ENCODE results near the gene CADM3. TPM values are rescaled to one million over a fixed set of nuclear protein-coding genes. Genes with fewer than 3 reads are reported as not detected.

The CADM3 gene
- total RNA-seq, 4 donors from 2014 or later: 56.1 to 99.2 (median 85.9) TPM

DNA sequence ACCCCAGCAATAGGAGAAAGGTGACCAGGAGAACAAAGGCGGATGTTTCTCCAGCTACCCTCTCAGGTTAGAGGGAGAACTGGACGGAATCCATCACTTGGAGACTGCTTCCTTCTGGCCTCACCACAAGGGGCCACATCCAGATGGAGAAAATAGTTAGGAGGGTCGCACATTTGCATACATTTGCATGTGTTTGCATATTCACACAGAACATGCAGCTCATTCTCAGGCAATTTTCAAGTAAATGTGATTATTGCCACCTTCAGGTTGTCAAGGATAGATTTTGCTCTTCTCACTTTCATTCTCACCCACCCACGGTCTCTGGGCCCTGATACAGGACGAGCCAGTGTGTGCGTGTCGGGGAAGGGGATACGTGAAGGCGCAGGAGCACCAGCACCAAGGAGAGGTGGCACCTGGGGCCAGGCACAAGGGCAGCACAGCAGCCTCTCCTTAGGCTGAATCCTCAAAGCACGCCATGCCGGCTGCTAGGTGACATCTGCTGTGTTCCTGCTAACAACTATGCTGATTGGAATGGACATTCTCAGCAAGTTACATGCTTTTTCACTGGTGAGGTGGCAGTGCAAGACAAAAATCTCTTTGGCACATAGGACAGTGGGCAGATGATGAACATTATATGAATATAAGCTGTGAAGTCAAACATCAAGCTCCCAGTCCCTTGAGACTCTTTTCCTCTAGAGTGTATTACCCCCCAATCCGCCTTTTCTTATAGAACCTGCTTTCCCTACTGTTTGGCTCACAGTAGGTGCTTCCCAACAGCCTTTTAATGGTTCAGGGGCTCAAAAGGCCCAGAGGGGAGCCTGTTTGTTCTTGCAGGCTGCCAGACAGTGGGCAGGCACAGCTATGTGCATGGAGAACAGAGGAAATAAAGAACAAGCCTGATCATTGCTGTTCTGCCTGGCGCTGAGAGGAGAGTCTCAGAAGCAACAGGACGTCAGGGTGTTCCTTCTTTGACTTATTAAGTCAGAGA lies 47.5 kb downstream of the CADM3 start:
- WGBS, 2 donors: 69 to 71% methylated on average over 14 of the region's 14 CpGs
- TF ChIP-seq, protein P1, sequence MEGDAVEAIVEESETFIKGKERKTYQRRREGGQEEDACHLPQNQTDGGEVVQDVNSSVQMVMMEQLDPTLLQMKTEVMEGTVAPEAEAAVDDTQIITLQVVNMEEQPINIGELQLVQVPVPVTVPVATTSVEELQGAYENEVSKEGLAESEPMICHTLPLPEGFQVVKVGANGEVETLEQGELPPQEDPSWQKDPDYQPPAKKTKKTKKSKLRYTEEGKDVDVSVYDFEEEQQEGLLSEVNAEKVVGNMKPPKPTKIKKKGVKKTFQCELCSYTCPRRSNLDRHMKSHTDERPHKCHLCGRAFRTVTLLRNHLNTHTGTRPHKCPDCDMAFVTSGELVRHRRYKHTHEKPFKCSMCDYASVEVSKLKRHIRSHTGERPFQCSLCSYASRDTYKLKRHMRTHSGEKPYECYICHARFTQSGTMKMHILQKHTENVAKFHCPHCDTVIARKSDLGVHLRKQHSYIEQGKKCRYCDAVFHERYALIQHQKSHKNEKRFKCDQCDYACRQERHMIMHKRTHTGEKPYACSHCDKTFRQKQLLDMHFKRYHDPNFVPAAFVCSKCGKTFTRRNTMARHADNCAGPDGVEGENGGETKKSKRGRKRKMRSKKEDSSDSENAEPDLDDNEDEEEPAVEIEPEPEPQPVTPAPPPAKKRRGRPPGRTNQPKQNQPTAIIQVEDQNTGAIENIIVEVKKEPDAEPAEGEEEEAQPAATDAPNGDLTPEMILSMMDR (IDR thresholded peaks at IDR 0.05): no peak
- TF ChIP-seq POLR2A (IDR thresholded peaks at IDR 0.05) (no peak), EP300 (IDR thresholded peaks at IDR 0.05) (no peak)
- Histone ChIP-seq H3K4me1 (peaks cover 0 to 8% (median 0%) of the 10 kb centered on the region in 4 donors), H3K27me3 (no peaks in the 10 kb centered on the region), H3K9me3 (no peaks in the 10 kb centered on the region), H3K27ac (no peak overlapping the region), H3K4me3 (no peak overlapping the region), H3K36me3 (no peaks in the 10 kb centered on the region)
- no peak for DNase-seq (ENCODE audit: low spot score in 2 of 2)

DNA sequence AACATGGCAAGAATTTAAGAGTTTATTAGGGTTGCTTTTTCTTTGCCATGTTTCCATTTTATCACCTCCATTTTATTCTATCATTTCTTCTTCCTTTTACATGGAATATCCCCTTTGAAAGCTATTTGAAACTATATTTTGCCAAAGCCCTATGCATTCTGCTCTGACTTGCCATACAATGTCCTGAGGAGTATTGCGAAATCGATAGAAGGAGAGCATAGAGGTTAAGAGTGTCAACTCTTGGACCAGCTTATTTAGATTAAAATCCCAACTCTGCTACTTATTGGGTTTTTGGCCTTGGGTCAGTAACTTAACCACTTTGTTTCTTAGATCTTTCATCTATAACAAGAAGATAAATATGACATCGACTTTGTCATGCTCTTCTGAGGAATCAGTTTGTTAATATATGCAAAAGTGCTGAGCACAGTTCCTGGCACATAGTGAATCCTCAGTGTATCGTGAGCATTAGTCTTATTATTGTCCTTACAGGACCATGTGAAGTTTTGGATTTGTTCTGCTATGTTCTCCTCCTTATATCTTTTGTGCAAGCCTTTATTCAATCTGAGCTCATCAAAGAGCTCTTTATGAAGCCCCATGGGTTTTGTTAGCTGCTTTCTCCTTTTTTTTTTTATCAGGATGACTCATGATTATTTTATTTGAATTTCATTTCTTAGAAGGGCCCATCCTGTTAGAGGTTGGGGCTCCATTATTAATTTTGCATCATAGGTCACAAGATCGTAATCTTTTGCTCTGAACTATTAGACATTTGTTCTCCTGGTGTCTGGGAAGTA lies 50.9 kb downstream of the CADM3 start:
- Histone ChIP-seq H3K36me3 (no peaks in the 10 kb centered on the region), H3K27ac (no peak overlapping the region), H3K27me3 (no peaks in the 10 kb centered on the region), H3K9me3 (no peaks in the 10 kb centered on the region), H3K4me3 (no peak overlapping the region), H3K4me1 (peaks cover 0 to 8% (median 0%) of the 10 kb centered on the region in 4 donors)
- TF ChIP-seq, protein P1 (IDR thresholded peaks at IDR 0.05): no peak
- TF ChIP-seq POLR2A (IDR thresholded peaks at IDR 0.05) (no peak), EP300 (IDR thresholded peaks at IDR 0.05) (no peak)
- 61 to 63% methylated on average over 5 of the region's 5 CpGs for WGBS, 2 donors
- no peak for DNase-seq (ENCODE audit: low spot score in 2 of 2)

DNA sequence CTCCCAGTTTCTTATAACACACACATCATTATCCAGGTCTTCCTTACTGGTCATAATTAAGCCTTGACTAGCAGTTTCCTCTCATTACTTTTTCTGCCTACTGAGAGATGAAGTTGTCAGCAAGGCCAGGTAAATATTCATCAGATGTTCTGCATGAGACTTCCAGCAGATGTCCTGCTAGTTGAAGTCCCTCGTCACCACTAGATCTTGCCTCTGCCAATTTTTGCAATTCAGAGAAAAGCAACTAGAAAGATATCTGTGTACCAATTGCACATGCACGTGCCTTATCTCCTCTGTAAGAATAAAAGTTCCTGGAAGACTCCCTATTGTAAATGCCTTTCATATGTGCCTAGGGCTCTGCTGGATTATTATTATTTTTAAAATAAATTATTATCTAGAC lies 51.6 kb downstream of the CADM3 start:
- H3K27ac ChIP-seq: no peak overlapping the region
- H3K4me1 ChIP-seq: peaks cover 0 to 8% (median 0%) of the 10 kb centered on the region in 4 donors
- DNase-seq (ENCODE audit: low spot score in 2 of 2): no peak
- TF ChIP-seq POLR2A (IDR thresholded peaks at IDR 0.05): no peak
- no peak for TF ChIP-seq EP300 (IDR thresholded peaks at IDR 0.05)
- TF ChIP-seq, protein P1 (IDR thresholded peaks at IDR 0.05): no peak
- H3K36me3 ChIP-seq: no peaks in the 10 kb centered on the region
- H3K27me3 ChIP-seq: no peaks in the 10 kb centered on the region
- no peak overlapping the region for H3K4me3 ChIP-seq
- H3K9me3 ChIP-seq: no peaks in the 10 kb centered on the region
- 56 to 65% methylated on average over 2 of the region's 2 CpGs for WGBS, 2 donors

DNA sequence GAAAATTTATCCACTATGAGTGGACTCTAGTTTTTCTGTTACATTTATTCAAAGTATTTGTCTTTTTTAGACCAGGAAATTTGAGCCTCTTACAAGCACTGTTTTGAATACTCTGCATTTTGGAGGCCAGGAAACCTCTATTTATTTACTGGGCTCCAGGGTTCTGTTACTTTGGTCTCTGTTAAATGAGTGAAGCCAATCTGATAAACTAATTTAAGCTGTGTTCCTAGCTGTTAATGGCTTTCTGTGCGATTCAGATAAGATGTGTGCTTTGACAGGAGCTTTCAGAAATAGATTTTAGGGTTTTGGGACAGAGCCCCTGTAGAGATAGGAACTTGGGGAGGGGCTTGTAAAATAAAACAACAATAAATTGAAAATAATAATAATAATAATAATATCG lies 57.1 kb downstream of the CADM3 start:
- H3K4me3 ChIP-seq: no peak overlapping the region
- no peak overlapping the region for H3K27ac ChIP-seq
- no peak for DNase-seq (ENCODE audit: low spot score in 2 of 2)
- no peaks in the 10 kb centered on the region for H3K36me3 ChIP-seq
- TF ChIP-seq, protein P1 (IDR thresholded peaks at IDR 0.05): no peak
- TF ChIP-seq EP300 (IDR thresholded peaks at IDR 0.05) (no peak), POLR2A (IDR thresholded peaks at IDR 0.05) (no peak)
- no peaks in the 10 kb centered on the region for H3K4me1 ChIP-seq
- 61 to 66% methylated on average over 2 of the region's 2 CpGs for WGBS, 2 donors
- H3K27me3 ChIP-seq: no peaks in the 10 kb centered on the region
- H3K9me3 ChIP-seq: no peaks in the 10 kb centered on the region

All from tibial nerve (tissue), 4 donors.